ENCODE measurements around the gene LBP.
"Not testable (repeated sequence)": the region's sequence is repeated elsewhere in the genome, so short reads cannot be mapped to it uniquely, and the experiment has no call there.

The LBP gene

GRCh38 chr20:38402089-38402488, 55.8 kb downstream of the LBP start:
- no peak for DNase-seq

- no peak for DNase-seq
Observed at GRCh38 chr20:38402816-38403215, 56.5 kb downstream of the LBP start.

- DNase-seq: no peak
Observed at GRCh38 chr20:38404016-38404415, 57.7 kb downstream of the LBP start.

- no peak for DNase-seq
Observed at GRCh38 chr20:38405132-38405531, 58.9 kb downstream of the LBP start.

GRCh38 chr20:38406476-38406875, 60.2 kb downstream of the LBP start:
- DNase-seq: no peak

GRCh38 chr20:38407321-38407720, 61.0 kb downstream of the LBP start:
- no peak for DNase-seq

- not testable (repeated sequence) for DNase-seq
Observed at GRCh38 chr20:38407822-38408221, 61.5 kb downstream of the LBP start.

GRCh38 chr20:38412877-38413577, 66.7 kb downstream of the LBP start:
- DNase-seq: no peak

GRCh38 chr20:38414769-38415450, 68.6 kb downstream of the LBP start:
- DNase-seq: no peak

- DNase-seq: no peak
Observed at GRCh38 chr20:38418509-38419204, 72.4 kb downstream of the LBP start.

GRCh38 chr20:38420388-38421085, 74.3 kb downstream of the LBP start:
- no peak for DNase-seq

GRCh38 chr20:38421915-38422314, 75.6 kb downstream of the LBP start:
- DNase-seq: no peak

- DNase-seq: no peak
Observed at GRCh38 chr20:38423541-38423940, 77.3 kb downstream of the LBP start.

- DNase-seq: no peak
Observed at GRCh38 chr20:38424401-38424800, 78.1 kb downstream of the LBP start.

GRCh38 chr20:38426006-38426897, 80.0 kb downstream of the LBP start:
- DNase-seq: no peak
